GM10248 (cell line): Measurements from ENCODE around the gene CNGA4.

ENCODE experiments used
- CTCF ChIA-PET: fragments of 300-600 bp; sonication (Branson Sonifier 250); formaldehyde crosslinking; extraction: SDS; loops from one replicate; lab custom pipeline; 2021; ENCODE audit warnings: antibody characterized with exemption; lab: Yijun Ruan, JAX
- POLR2A ChIA-PET: fragments of 350-650 bp; sonication (Branson Sonifier 250); formaldehyde crosslinking; extraction: SDS; loops from one replicate; lab custom pipeline; 2020; ENCODE audit warnings: antibody characterized with exemption; lab: Yijun Ruan, JAX
- DNase-seq: peaks from one replicate; pipeline ENCODE4 v3.0.0; 2012; ENCODE audit errors: extremely low spot score
- CTCF ChIP-seq: IDR thresholded peaks from 2 replicates; pipeline ENCODE4 v1.5.1; 2012; ENCODE audit warnings: mild to moderate bottlenecking, low read depth; ENCODE audit errors: extremely low read depth, missing control alignments, control extremely low read depth

The CNGA4 gene

GRCh38 chr11:6249770-6250555 is 11.1 kb downstream of the CNGA4 start:
- no peak for TF ChIP-seq CTCF
- ChIA-PET CTCF (interaction anchor here (0.7 to 8.3 kb wide), 23 partner anchors 9 to 652 kb away, joined by 3 to 115 read pairs (median 6); partner anchors contain the start of genes CAVIN3, CCKBR, CNGA4 and FHIP1B), POLR2A (no interaction called here)
- DNase-seq, result no peak

GRCh38 chr11:6251120-6251733 is 12.3 kb downstream of the CNGA4 start:
- peak; percentile 64 for DNase-seq
- ChIA-PET POLR2A (no interaction called here), CTCF (interaction anchor here (0.6 to 8.3 kb wide), 33 partner anchors 9 to 590 kb away, joined by 3 to 115 read pairs (median 4); partner anchors contain the start of genes C11orf42, CCKBR, CNGA4 and FHIP1B)
- peak; percentile 68 for TF ChIP-seq CTCF

- CTCF ChIA-PET, result interaction anchor here (0.7 to 8.3 kb wide), 24 partner anchors 8 to 136 kb away, joined by 3 to 115 read pairs (median 8); partner anchors contain the start of genes CCKBR, CNGA4 and FHIP1B
Observed at GRCh38 chr11:6251990-6252473, 13.1 kb downstream of the CNGA4 start.

GRCh38 chr11:6253197-6253596 is 14.3 kb downstream of the CNGA4 start:
- no peak for DNase-seq
- no peak for TF ChIP-seq CTCF
- ChIA-PET CTCF (interaction anchor here (1.1 to 8.3 kb wide), 9 partner anchors 15 to 190 kb away, joined by 3 to 115 read pairs (median 9); no protein-coding TSS in a partner anchor), POLR2A (no interaction called here)

More at GRCh38 chr11:6251990-6252473, 13.1 kb downstream of the CNGA4 start:
- POLR2A ChIA-PET, result no interaction called here
- DNase-seq, result no peak
- no peak for TF ChIP-seq CTCF

GRCh38 chr11:6258141-6258540 is 19.3 kb downstream of the CNGA4 start:
- DNase-seq, result no peak
- TF ChIP-seq CTCF, result no peak

GRCh38 chr11:6258571-6259081 is 19.7 kb downstream of the CNGA4 start:
- ChIA-PET POLR2A (no interaction called here), CTCF (interaction anchor here (0.9 to 4.6 kb wide), 4 partner anchors 8 to 119 kb away, joined by 3 to 30 read pairs (median 3); no protein-coding TSS in a partner anchor)
- no peak for DNase-seq
- no peak for TF ChIP-seq CTCF

More at GRCh38 chr11:6258141-6258540, 19.3 kb downstream of the CNGA4 start:
- POLR2A ChIA-PET, result no interaction called here
- CTCF ChIA-PET, result interaction anchor here (0.9 to 4.6 kb wide), 4 partner anchors 8 to 120 kb away, joined by 3 to 30 read pairs (median 3); no protein-coding TSS in a partner anchor
